ENCODE results near the gene MARCHF3. TPM values are rescaled to one million over a fixed set of nuclear protein-coding genes. Genes with fewer than 3 reads are reported as not detected.

The MARCHF3 gene
- total RNA-seq, 1 experiment from 2014 or later: 1.1 TPM

DNA sequence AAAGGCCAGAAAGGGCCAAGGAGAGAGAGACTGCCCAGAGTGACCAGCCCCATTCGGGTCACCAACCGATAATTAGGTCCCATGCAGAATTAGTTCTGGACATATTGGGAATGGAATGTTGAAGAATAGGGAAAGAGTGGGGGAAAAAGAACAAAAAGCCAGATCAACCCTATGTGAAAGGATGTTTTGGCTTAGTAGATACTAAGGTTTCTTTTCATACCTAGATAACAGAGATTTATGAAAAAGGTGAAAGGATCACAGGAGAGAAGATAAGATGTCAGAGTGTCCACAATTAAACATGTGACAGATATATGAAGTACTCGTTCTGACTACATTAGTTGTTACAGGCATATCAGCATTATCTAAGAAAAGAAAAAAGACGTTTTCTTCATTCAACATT lies 52.1 kb downstream of the MARCHF3 start:
- intact Hi-C loops (cut with micrococcal nuclease; ENCODE audit: unreplicated experiment): no loop called here
- Histone ChIP-seq H3K36me3 (ENCODE audit: insufficient read depth, low read length, poor library complexity, severe bottlenecking) (no peaks in the 10 kb centered on the region), H3K4me1 (ENCODE audit: insufficient read depth, low read length, poor library complexity, severe bottlenecking) (no peaks in the 10 kb centered on the region), H3K27me3 (replicated peaks; ENCODE audit: insufficient read depth, low read depth, low read length, poor library complexity) (no peaks in the 10 kb centered on the region), H3K9me3 (ENCODE audit: low read depth, low read length, poor library complexity, severe bottlenecking) (no peaks in the 10 kb centered on the region), H3K27ac (ENCODE audit: low read depth, low read length, poor library complexity, severe bottlenecking) (no peak overlapping the region), H3K4me3 (ENCODE audit: low read depth, low read length, poor library complexity, severe bottlenecking) (no peak overlapping the region)
- POLR2A ChIA-PET (ENCODE audit: low non-redundant PET): no interaction called here
- no peak for DNase-seq (ENCODE audit: low spot score)
- no TSS peak for BruUV-seq (replicated peaks)
- no peak for TF ChIP-seq EZH2 (IDR thresholded peaks at IDR 0.05; ENCODE audit: borderline replicate concordance, low read depth, low read length, poor library complexity, severe bottlenecking)
- TF ChIP-seq CTCF (conservative IDR thresholded peaks at IDR 0.05; ENCODE audit: low read depth, low read length): no peak
- CTCF ChIA-PET: no interaction called here

DNA sequence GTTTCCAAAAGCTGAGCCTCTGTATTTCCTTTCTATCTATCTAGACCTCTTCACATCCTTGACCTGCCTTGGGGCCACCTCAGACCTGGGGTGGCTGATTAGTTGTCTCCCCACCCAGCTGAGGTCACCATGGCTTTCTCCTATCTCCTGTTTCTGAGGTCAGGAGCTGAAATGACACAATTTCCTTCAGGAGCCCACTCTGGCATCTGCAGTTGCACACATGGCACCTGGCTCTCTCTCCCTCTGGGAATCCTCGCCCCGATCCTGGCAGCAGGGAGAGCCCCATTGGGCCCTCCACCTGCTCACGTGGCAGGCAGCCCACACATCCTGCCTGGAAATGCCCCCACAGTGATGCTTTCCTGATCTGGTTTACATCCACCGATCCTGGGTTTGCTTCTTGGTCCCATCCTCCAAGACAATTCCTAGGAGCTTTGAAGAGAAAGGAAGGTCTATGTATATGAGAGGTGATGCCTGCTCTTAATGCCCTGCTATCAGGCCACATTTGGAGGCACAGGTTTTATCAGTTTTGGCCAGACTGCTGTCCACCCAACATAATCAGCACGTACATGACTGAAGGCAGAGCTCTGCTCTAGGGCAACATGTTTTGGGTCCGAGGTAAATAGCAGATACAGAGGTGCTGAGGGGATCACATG lies 53.7 kb downstream of the MARCHF3 start:
- Histone ChIP-seq H3K27ac (ENCODE audit: low read depth, low read length, poor library complexity, severe bottlenecking) (no peak overlapping the region), H3K4me1 (ENCODE audit: insufficient read depth, low read length, poor library complexity, severe bottlenecking) (no peaks in the 10 kb centered on the region), H3K27me3 (replicated peaks; ENCODE audit: insufficient read depth, low read depth, low read length, poor library complexity) (no peaks in the 10 kb centered on the region), H3K36me3 (ENCODE audit: insufficient read depth, low read length, poor library complexity, severe bottlenecking) (no peaks in the 10 kb centered on the region), H3K4me3 (ENCODE audit: low read depth, low read length, poor library complexity, severe bottlenecking) (no peak overlapping the region), H3K9me3 (ENCODE audit: low read depth, low read length, poor library complexity, severe bottlenecking) (no peaks in the 10 kb centered on the region)
- intact Hi-C loops (cut with micrococcal nuclease; ENCODE audit: unreplicated experiment): no loop called here
- TF ChIP-seq CTCF (conservative IDR thresholded peaks at IDR 0.05; ENCODE audit: low read depth, low read length): no peak
- no peak for TF ChIP-seq EZH2 (IDR thresholded peaks at IDR 0.05; ENCODE audit: borderline replicate concordance, low read depth, low read length, poor library complexity, severe bottlenecking)
- BruUV-seq (replicated peaks): no TSS peak
- no peak for DNase-seq (ENCODE audit: low spot score)
- ChIA-PET CTCF (no interaction called here), POLR2A (ENCODE audit: low non-redundant PET) (no interaction called here)

GRCh38 chr5:126975796-126976195 lies 54.6 kb downstream of the MARCHF3 start:
- Histone ChIP-seq H3K9me3 (ENCODE audit: low read depth, low read length, poor library complexity, severe bottlenecking) (no peaks in the 10 kb centered on the region), H3K36me3 (ENCODE audit: insufficient read depth, low read length, poor library complexity, severe bottlenecking) (no peaks in the 10 kb centered on the region), H3K27ac (ENCODE audit: low read depth, low read length, poor library complexity, severe bottlenecking) (no peak overlapping the region), H3K4me1 (ENCODE audit: insufficient read depth, low read length, poor library complexity, severe bottlenecking) (no peaks in the 10 kb centered on the region), H3K4me3 (ENCODE audit: low read depth, low read length, poor library complexity, severe bottlenecking) (no peak overlapping the region), H3K27me3 (replicated peaks; ENCODE audit: insufficient read depth, low read depth, low read length, poor library complexity) (no peaks in the 10 kb centered on the region)
- TF ChIP-seq CTCF (conservative IDR thresholded peaks at IDR 0.05; ENCODE audit: low read depth, low read length): no peak
- no peak for TF ChIP-seq EZH2 (IDR thresholded peaks at IDR 0.05; ENCODE audit: borderline replicate concordance, low read depth, low read length, poor library complexity, severe bottlenecking)
- no TSS peak for BruUV-seq (replicated peaks)
- CTCF ChIA-PET: no interaction called here
- DNase-seq (ENCODE audit: low spot score): peak; percentile 13
- intact Hi-C loops (cut with micrococcal nuclease; ENCODE audit: unreplicated experiment): no loop called here
- POLR2A ChIA-PET (ENCODE audit: low non-redundant PET): no interaction called here

Measured in A673 (cell line).